Heart left ventricle (tissue), 16 donors: ENCODE measurements around the gene WDR11. TPM values are rescaled to one million over a fixed set of nuclear protein-coding genes. Genes with fewer than 3 reads are reported as not detected.

Source experiments
- ATAC-seq, 4 donors: fragments of 200-7000 bp; cut with Tn5 transposase; one replicate each; pipeline ENCODE4 v1.9.1; 2020 to 2022; ENCODE audit warnings: moderate library complexity in 4 of 4, mild to moderate bottlenecking in 3 of 4, moderate number of reproducible peaks in 1 of 4
- DNase-seq, 5 donors: peaks; one replicate each; pipeline ENCODE4 v3.0.0-alpha.2; 2020
- H3K27ac ChIP-seq, 12 donors: fragments of 200-600 bp; sonication (generic) in 4 of 12; one replicate each; pipeline versions ENCODE4 v1.5.0 to v1.8.0; 2016 to 2022; ENCODE audit warnings: mild to moderate bottlenecking in 2 of 12
- H3K27me3 ChIP-seq, 9 donors: fragments of 200-600 bp; sonication (generic) in 2 of 9; one replicate each; pipeline versions ENCODE4 v1.5.1 to v1.8.0; 2016 to 2022; ENCODE audit warnings: mild to moderate bottlenecking in 3 of 9
- H3K36me3 ChIP-seq, 9 donors: fragments of 200-600 bp; sonication (generic) in 2 of 9; one replicate each; pipeline versions ENCODE4 v1.5.0 to v1.8.0; 2018 to 2022; ENCODE audit warnings: mild to moderate bottlenecking in 2 of 9
- H3K4me1 ChIP-seq, 12 donors: fragments of 200-600 bp; sonication (generic) in 4 of 12; one replicate each; pipeline versions ENCODE4 v1.5.0 to v1.8.0; 2016 to 2022; ENCODE audit warnings: mild to moderate bottlenecking in 3 of 12
- H3K4me3 ChIP-seq, 12 donors: fragments of 200-600 bp; sonication (generic) in 4 of 12; one replicate each; pipeline versions ENCODE4 v1.5.0 to v1.8.0; 2017 to 2022; ENCODE audit warnings: mild to moderate bottlenecking in 9 of 12, moderate library complexity in 4 of 12
- H3K9me3 ChIP-seq, 12 donors: fragments of 200-600 bp; sonication (generic) in 4 of 12; one replicate each; pipeline versions ENCODE4 v1.5.0 to v1.8.0; 2016 to 2022; ENCODE audit warnings: mild to moderate bottlenecking in 1 of 12
- CTCF ChIP-seq, 12 donors: fragments of 200-600 bp; sonication (generic) in 4 of 12; IDR thresholded peaks; one replicate each; pipeline versions ENCODE4 v1.5.0 to v1.8.0; 2018 to 2022; ENCODE audit warnings: antibody characterized with exemption in 12 of 12, mild to moderate bottlenecking in 5 of 12
- POLR2A ChIP-seq, 2 donors: fragments of 450-650 bp; IDR thresholded peaks; one replicate each; pipeline ENCODE4 v1.6.1; 2017; ENCODE audit warnings: antibody characterized with exemption in 2 of 2, mild to moderate bottlenecking in 2 of 2, moderate library complexity in 2 of 2
- WGBS, 4 donors: extraction: QIAGEN DNeasy Blood & Tissue Kit in 2 of 4; methylation state at CpG; one replicate each; pipeline versions ENCODE4 v1.1.5 to v1.1.7; 2013 to 2018; 5-methylcytosine and 5-hydroxymethylcytosine counted together
- intact Hi-C, 10 donors: fragments of 100-400 bp; cut with DNase I; formaldehyde crosslinking; loops; one replicate each; pipeline versions ENCODE4 v1.11.1 to v1.14.2; 2022
- polyA plus RNA-seq, 2 donors: library from polyadenylated mRNA; stranded (reverse); fragments of 200-250 nt; gene quantifications; one replicate each; pipeline ENCODE4 v1.2.3, GENCODE V29; 2013
- total RNA-seq, 9 donors: library from RNA; depleted of rRNA in 2 of 9; stranded (reverse); fragments of >200 nt in 2 of 9; fragmentation: NEBNext Ultra II Directional in 3 of 9; extraction: Animal tissue kit (Norgen Biotek cat#: 25700) in 3 of 9; gene quantifications; one replicate each; pipeline versions ENCODE4 v1.1.0 to v1.2.4, GENCODE V29; 2016 to 2023
- donor health status: ischemic (EF 13 %, LVEDD 7.1; RV severe dilation, severe dysfunction).
- donor health status: healthy with polysubstance abuse.
- donor health status: DM: no; HTN: yes; CAD: no.
- donor health status: DM: no; HTN: no; CAD: no.
- donor health status: ischemic (EF 25% LVEDD 6.9; RV normal size, moderate dysfunction).
- donor health status: ischemic (EF 25% LVEDD 5.7; RV mildly dilated, moderate dysfunction).
- donor health status: healthy.
- donor health status: DM: yes; HTN: yes; CAD: no.
- donor health status: ischemic (EF 35%, LVEDD 5.7; RV mildly dilated, moderate dysfunction).
- donor health status: nonischemic (EF 11% LVEDD 7.7; RV severe dilation, severe dysfunction).
- donor health status: DM: yes; HTN: yes; CAD: no.
- donor health status: PGD.
- donor health status: ischemic (EF 29% LVEDD 5.4; RV normal size, mild dysfunction).
- donor health status: nonischemic (EF 23%, LVEDD 6.1; RV moderate dilation, normal function).

WDR11 gene
- total and polyA plus RNA-seq, 11 donors = 7.8 to 32.9 (median 12.5) TPM

DNA sequence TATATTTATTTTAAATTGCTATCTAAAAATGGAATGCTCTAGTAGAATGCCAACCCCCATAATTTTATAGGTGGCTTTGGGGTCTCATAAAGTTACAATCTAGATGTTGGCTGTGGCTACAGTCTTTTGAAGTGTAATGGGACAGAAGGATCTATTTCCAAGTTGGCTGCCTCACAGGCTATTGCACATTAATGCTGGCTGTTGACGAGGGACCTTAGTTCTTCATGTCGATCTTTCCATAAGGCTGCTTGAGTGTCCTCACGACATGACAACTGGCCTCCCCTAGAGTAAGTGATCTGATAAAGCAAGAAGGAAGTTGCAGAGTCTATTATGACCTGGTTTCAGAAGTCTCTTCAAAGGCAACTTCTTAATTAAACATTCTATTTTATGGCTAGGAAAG lies 36.3 kb downstream of the WDR11 start:
- intact Hi-C loops = no loop called here
- H3K4me3 ChIP-seq = no peak overlapping the region
- H3K27me3 ChIP-seq = no peaks in the 10 kb centered on the region
- WGBS, 4 donors = 85 to 95% (median 89%) methylated on average over 3 of the region's 3 CpGs
- no peaks in the 10 kb centered on the region for H3K9me3 ChIP-seq
- no peak overlapping the region for H3K27ac ChIP-seq
- TF ChIP-seq POLR2A (IDR thresholded peaks at IDR 0.05) = no peak
- no peak for TF ChIP-seq CTCF (IDR thresholded peaks at IDR 0.05)
- H3K4me1 ChIP-seq = no peaks in the 10 kb centered on the region
- no peak for ATAC-seq
- H3K36me3 ChIP-seq = peaks cover 2 to 99% (median 90%) of the 10 kb centered on the region in 9 donors
- no peak for DNase-seq

GRCh38 chr10:120891365-120891764 lies 40.2 kb downstream of the WDR11 start:
- TF ChIP-seq POLR2A (IDR thresholded peaks at IDR 0.05) (no peak), CTCF (IDR thresholded peaks at IDR 0.05) (no peak)
- Histone ChIP-seq H3K9me3 (no peaks in the 10 kb centered on the region), H3K36me3 (peaks cover 2 to 89% (median 80%) of the 10 kb centered on the region in 9 donors), H3K27ac (no peak overlapping the region), H3K27me3 (no peaks in the 10 kb centered on the region), H3K4me1 (no peaks in the 10 kb centered on the region), H3K4me3 (no peak overlapping the region)
- ATAC-seq (no peak), DNase-seq (no peak)
- intact Hi-C loops = no loop called here

- intact Hi-C loops = no loop called here
- TF ChIP-seq CTCF (IDR thresholded peaks at IDR 0.05) (no peak), POLR2A (IDR thresholded peaks at IDR 0.05) (no peak)
Observed at GRCh38 chr10:120894556-120894955, 43.4 kb downstream of the WDR11 start.

GRCh38 chr10:120897343-120897742 lies 46.2 kb downstream of the WDR11 start:
- DNase-seq (no peak), ATAC-seq (no peak)
- WGBS, 4 donors = 17 to 44% (median 29%) methylated on average over 2 of the region's 2 CpGs
- H3K9me3 ChIP-seq = no peaks in the 10 kb centered on the region
- TF ChIP-seq CTCF (IDR thresholded peaks at IDR 0.05) (no peak), POLR2A (IDR thresholded peaks at IDR 0.05) (no peak)
- peaks cover 0 to 75% (median 60%) of the 10 kb centered on the region in 9 donors for H3K36me3 ChIP-seq
- peaks cover 0 to 3% (median 0%) of the 10 kb centered on the region in 12 donors for H3K4me1 ChIP-seq
- intact Hi-C loops = no loop called here
- H3K27me3 ChIP-seq = no peaks in the 10 kb centered on the region
- H3K27ac ChIP-seq = no peak overlapping the region
- no peak overlapping the region for H3K4me3 ChIP-seq

More at GRCh38 chr10:120894556-120894955, 43.4 kb downstream of the WDR11 start:
- Histone ChIP-seq H3K4me1 (peaks cover 0 to 3% (median 0%) of the 10 kb centered on the region in 12 donors), H3K27me3 (no peaks in the 10 kb centered on the region), H3K9me3 (no peaks in the 10 kb centered on the region), H3K36me3 (peaks cover 2 to 75% (median 60%) of the 10 kb centered on the region in 9 donors), H3K27ac (no peak overlapping the region), H3K4me3 (no peak overlapping the region)
- 90 to 98% (median 97%) methylated on average over 1 of the region's 1 CpG for WGBS, 4 donors
- no peak for DNase-seq
- no peak for ATAC-seq
